Measurements from ENCODE around the gene NDUFB11.

NDUFB11 gene

GRCh38 chrX:47187106-47187677 is 42.7 kb upstream of the NDUFB11 start:
- Histone ChIP-seq H2AFZ (ENCODE audit: low read length) (no peak overlapping the region), H3K9ac (ENCODE audit: low read depth, low read length, poor library complexity, severe bottlenecking) (no peak overlapping the region), H3K79me2 (ENCODE audit: insufficient read depth, low read length) (peaks cover 13% of the 10 kb centered on the region), H3K4me2 (ENCODE audit: low read depth, low read length, poor library complexity, severe bottlenecking) (no peak overlapping the region), H3K27me3 (ENCODE audit: insufficient read depth, low read length, poor library complexity, severe bottlenecking) (no peaks in the 10 kb centered on the region), H3K4me3 (ENCODE audit: low read length, poor library complexity, severe bottlenecking) (no peak overlapping the region), H3F3A (ENCODE audit: low read depth) (no peaks in the 10 kb centered on the region), H3K4me1 (ENCODE audit: insufficient read depth, low read length, poor library complexity, severe bottlenecking) (no peaks in the 10 kb centered on the region), H3K9me3 (ENCODE audit: insufficient read depth, low read depth, low read length) (no peaks in the 10 kb centered on the region), H3K9me2 (replicated peaks; ENCODE audit: low read depth, low read length) (no peaks in the 10 kb centered on the region), H4K20me1 (ENCODE audit: insufficient read depth, low read length, poor library complexity, severe bottlenecking) (no peaks in the 10 kb centered on the region), H3K36me3 (ENCODE audit: insufficient read depth, low read length) (peaks cover 29% of the 10 kb centered on the region; the same call in 1 of the 2 replicates)
- TF ChIP-seq CTCF (conservative IDR thresholded peaks at IDR 0.05; ENCODE audit: low read length) (no peak), EZH2phosphoT487 (IDR thresholded peaks at IDR 0.05; ENCODE audit: borderline replicate concordance) (no peak)

GRCh38 chrX:47186096-47186740 is 41.7 kb upstream of the NDUFB11 start:
- H3K9ac ChIP-seq (ENCODE audit: low read depth, low read length, poor library complexity, severe bottlenecking): no peak overlapping the region
- H3K4me3 ChIP-seq (ENCODE audit: low read length, poor library complexity, severe bottlenecking): no peak overlapping the region
- H3K79me2 ChIP-seq (ENCODE audit: insufficient read depth, low read length): peaks cover 3% of the 10 kb centered on the region; the same call in 1 of the 2 replicates
- H3K36me3 ChIP-seq (ENCODE audit: insufficient read depth, low read length): peaks cover 39% of the 10 kb centered on the region; the same call in 1 of the 2 replicates
- no peaks in the 10 kb centered on the region for H3K9me2 ChIP-seq (replicated peaks; ENCODE audit: low read depth, low read length)
- H3K9me3 ChIP-seq (ENCODE audit: insufficient read depth, low read depth, low read length): no peaks in the 10 kb centered on the region
- H3K4me1 ChIP-seq (ENCODE audit: insufficient read depth, low read length, poor library complexity, severe bottlenecking): no peaks in the 10 kb centered on the region
- H3K27me3 ChIP-seq (ENCODE audit: insufficient read depth, low read length, poor library complexity, severe bottlenecking): no peaks in the 10 kb centered on the region
- no peaks in the 10 kb centered on the region for H3F3A ChIP-seq (ENCODE audit: low read depth)
- TF ChIP-seq CTCF (conservative IDR thresholded peaks at IDR 0.05; ENCODE audit: low read length): no peak
- TF ChIP-seq EZH2phosphoT487 (IDR thresholded peaks at IDR 0.05; ENCODE audit: borderline replicate concordance): no peak
- no peak overlapping the region for H3K4me2 ChIP-seq (ENCODE audit: low read depth, low read length, poor library complexity, severe bottlenecking)
- H4K20me1 ChIP-seq (ENCODE audit: insufficient read depth, low read length, poor library complexity, severe bottlenecking): no peaks in the 10 kb centered on the region
- no peak overlapping the region for H2AFZ ChIP-seq (ENCODE audit: low read length)

GRCh38 chrX:47185241-47185640 is 40.7 kb upstream of the NDUFB11 start:
- no peaks in the 10 kb centered on the region for H3K9me3 ChIP-seq (ENCODE audit: insufficient read depth, low read depth, low read length)
- peaks cover 47% of the 10 kb centered on the region; the same call in 1 of the 2 replicates for H3K36me3 ChIP-seq (ENCODE audit: insufficient read depth, low read length)
- no peak overlapping the region for H2AFZ ChIP-seq (ENCODE audit: low read length)
- H3K9ac ChIP-seq (ENCODE audit: low read depth, low read length, poor library complexity, severe bottlenecking): no peak overlapping the region
- no peaks in the 10 kb centered on the region for H3K4me1 ChIP-seq (ENCODE audit: insufficient read depth, low read length, poor library complexity, severe bottlenecking)
- no peaks in the 10 kb centered on the region for H3K27me3 ChIP-seq (ENCODE audit: insufficient read depth, low read length, poor library complexity, severe bottlenecking)
- no peaks in the 10 kb centered on the region for H3F3A ChIP-seq (ENCODE audit: low read depth)
- H3K4me2 ChIP-seq (ENCODE audit: low read depth, low read length, poor library complexity, severe bottlenecking): no peak overlapping the region
- TF ChIP-seq CTCF (conservative IDR thresholded peaks at IDR 0.05; ENCODE audit: low read length) (no peak), EZH2phosphoT487 (IDR thresholded peaks at IDR 0.05; ENCODE audit: borderline replicate concordance) (no peak)
- no peaks in the 10 kb centered on the region for H3K9me2 ChIP-seq (replicated peaks; ENCODE audit: low read depth, low read length)
- no peaks in the 10 kb centered on the region for H4K20me1 ChIP-seq (ENCODE audit: insufficient read depth, low read length, poor library complexity, severe bottlenecking)
- H3K79me2 ChIP-seq (ENCODE audit: insufficient read depth, low read length): no peaks in the 10 kb centered on the region
- no peak overlapping the region for H3K4me3 ChIP-seq (ENCODE audit: low read length, poor library complexity, severe bottlenecking)
